Hepatocyte (in vitro differentiated cells): ENCODE data around the gene DBP. TPM values are rescaled to one million over a fixed set of nuclear protein-coding genes. Genes with fewer than 3 reads are reported as not detected.
"Not testable (repeated sequence)": the region's sequence is repeated elsewhere in the genome, so short reads cannot be mapped to it uniquely, and the experiment has no call there.

ENCODE experiments used
- DNase-seq: peaks from one replicate; pipeline ENCODE4 v3.0.0-alpha.2; 2016; ENCODE audit warnings: low spot score
- H2AFZ ChIP-seq: fragments of 200-600 bp; sonication (generic); 2 replicates; pipeline ENCODE4 v1.6.0; 2016; ENCODE audit warnings: antibody characterized with exemption, mild to moderate bottlenecking
- H3K27ac ChIP-seq: fragments of 200-600 bp; sonication (generic); 2 replicates; pipeline ENCODE4 v1.5.1; 2016; ENCODE audit warnings: mild to moderate bottlenecking
- H3K27me3 ChIP-seq: fragments of 200-600 bp; sonication (generic); 2 replicates; pipeline ENCODE4 v1.6.1; 2016
- H3K36me3 ChIP-seq: fragments of 200-600 bp; sonication (generic); replicated peaks from 2 replicates; pipeline ENCODE4 v1.5.1; 2016; ENCODE audit warnings: low read depth; ENCODE audit not compliant: insufficient read depth
- H3K4me1 ChIP-seq: fragments of 200-600 bp; sonication (generic); 2 replicates; pipeline ENCODE4 v1.5.1; 2016; ENCODE audit warnings: mild to moderate bottlenecking, moderate library complexity; ENCODE audit not compliant: insufficient read depth
- H3K4me2 ChIP-seq: fragments of 200-600 bp; sonication (generic); 2 replicates; pipeline ENCODE4 v1.6.0; 2016
- H3K4me3 ChIP-seq: fragments of 200-600 bp; sonication (generic); 2 replicates; pipeline ENCODE4 v1.5.1; 2016; ENCODE audit warnings: mild to moderate bottlenecking
- H3K79me2 ChIP-seq: fragments of 200-600 bp; sonication (generic); 2 replicates; pipeline ENCODE4 v1.6.0; 2017; ENCODE audit warnings: mild to moderate bottlenecking
- H3K9me2 ChIP-seq: fragments of 200-600 bp; sonication (generic); replicated peaks from 2 replicates; pipeline ENCODE4 v1.6.0; 2017; ENCODE audit warnings: mild to moderate bottlenecking; ENCODE audit not compliant: insufficient read depth
- H3K9me3 ChIP-seq: fragments of 200-600 bp; sonication (generic); 2 replicates; pipeline ENCODE4 v1.5.1; 2016; ENCODE audit warnings: low read depth, mild to moderate bottlenecking
- H4K20me1 ChIP-seq: fragments of 200-600 bp; sonication (generic); 2 replicates; pipeline ENCODE4 v1.6.0; 2016; ENCODE audit warnings: mild to moderate bottlenecking; ENCODE audit not compliant: insufficient read depth, poor library complexity, severe bottlenecking
- EZH2 ChIP-seq: fragments of 200-600 bp; sonication (generic); IDR thresholded peaks from 2 replicates; pipeline ENCODE4 v1.6.1; 2016; ENCODE audit warnings: antibody characterized with exemption, mild to moderate bottlenecking, borderline replicate concordance
- EZH2phosphoT487 ChIP-seq: fragments of 200-600 bp; sonication (generic); IDR thresholded peaks from one replicate; pipeline ENCODE4 v1.6.1; 2018; ENCODE audit warnings: antibody characterized with exemption, mild to moderate bottlenecking, low read depth, moderate library complexity; ENCODE audit not compliant: unreplicated experiment, severe bottlenecking
- WGBS: methylation state at CpG from one replicate; pipeline ENCODE4 v1.1.6; 2016; ENCODE audit warnings: low lambda C conversion rate; ENCODE audit errors: missing lambda C conversion rate; 5-methylcytosine and 5-hydroxymethylcytosine counted together
- polyA plus RNA-seq: library from polyadenylated mRNA; unstranded; fragments of >200 nt; fragmentation: Nextera tagmentation; extraction: Ambion mirVana; gene quantifications from 2 replicates; pipeline ENCODE4 v1.2.1, GENCODE V29; 2016
- total RNA-seq: library from RNA; depleted of rRNA; stranded (reverse); fragments of >200 nt; gene quantifications from 2 replicates; pipeline ENCODE4 v1.2.3, GENCODE V29; 2014
- TF ChIP-seq, protein P1 (sequence below): fragments of 200-600 bp; sonication (generic); IDR thresholded peaks from 2 replicates; pipeline ENCODE4 v1.5.1; 2016; ENCODE audit warnings: antibody characterized with exemption, mild to moderate bottlenecking; ENCODE audit not compliant: poor library complexity

The DBP gene
- total and polyA plus RNA-seq, 2 experiments from 2014 or later = 5.4 to 11.8 TPM

- H3K36me3 ChIP-seq = no peaks in the 10 kb centered on the region
- TF ChIP-seq EZH2 (no peak), EZH2phosphoT487 (no peak)
- TF ChIP-seq, protein P1, sequence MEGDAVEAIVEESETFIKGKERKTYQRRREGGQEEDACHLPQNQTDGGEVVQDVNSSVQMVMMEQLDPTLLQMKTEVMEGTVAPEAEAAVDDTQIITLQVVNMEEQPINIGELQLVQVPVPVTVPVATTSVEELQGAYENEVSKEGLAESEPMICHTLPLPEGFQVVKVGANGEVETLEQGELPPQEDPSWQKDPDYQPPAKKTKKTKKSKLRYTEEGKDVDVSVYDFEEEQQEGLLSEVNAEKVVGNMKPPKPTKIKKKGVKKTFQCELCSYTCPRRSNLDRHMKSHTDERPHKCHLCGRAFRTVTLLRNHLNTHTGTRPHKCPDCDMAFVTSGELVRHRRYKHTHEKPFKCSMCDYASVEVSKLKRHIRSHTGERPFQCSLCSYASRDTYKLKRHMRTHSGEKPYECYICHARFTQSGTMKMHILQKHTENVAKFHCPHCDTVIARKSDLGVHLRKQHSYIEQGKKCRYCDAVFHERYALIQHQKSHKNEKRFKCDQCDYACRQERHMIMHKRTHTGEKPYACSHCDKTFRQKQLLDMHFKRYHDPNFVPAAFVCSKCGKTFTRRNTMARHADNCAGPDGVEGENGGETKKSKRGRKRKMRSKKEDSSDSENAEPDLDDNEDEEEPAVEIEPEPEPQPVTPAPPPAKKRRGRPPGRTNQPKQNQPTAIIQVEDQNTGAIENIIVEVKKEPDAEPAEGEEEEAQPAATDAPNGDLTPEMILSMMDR = no peak
- WGBS = 81% methylated on average over 21 of the region's 22 CpGs
- no peaks in the 10 kb centered on the region for H3K27me3 ChIP-seq
- no peaks in the 10 kb centered on the region for H3K9me2 ChIP-seq
- no peaks in the 10 kb centered on the region for H3K9me3 ChIP-seq
- no peak overlapping the region for H3K4me3 ChIP-seq
- peaks cover 37% of the 10 kb centered on the region for H3K4me1 ChIP-seq
- peaks cover 5% of the 10 kb centered on the region for H3K79me2 ChIP-seq
- DNase-seq = peak; percentile 54
- peak overlapping the region; percentile 64 for H3K4me2 ChIP-seq
- H2AFZ ChIP-seq = no peak overlapping the region
- H4K20me1 ChIP-seq = no peaks in the 10 kb centered on the region
- H3K27ac ChIP-seq = peak overlapping the region; percentile 44
These were observed 3.8 kb downstream of the DBP start for GRCh38 chr19:48633148-48634035.

DNA sequence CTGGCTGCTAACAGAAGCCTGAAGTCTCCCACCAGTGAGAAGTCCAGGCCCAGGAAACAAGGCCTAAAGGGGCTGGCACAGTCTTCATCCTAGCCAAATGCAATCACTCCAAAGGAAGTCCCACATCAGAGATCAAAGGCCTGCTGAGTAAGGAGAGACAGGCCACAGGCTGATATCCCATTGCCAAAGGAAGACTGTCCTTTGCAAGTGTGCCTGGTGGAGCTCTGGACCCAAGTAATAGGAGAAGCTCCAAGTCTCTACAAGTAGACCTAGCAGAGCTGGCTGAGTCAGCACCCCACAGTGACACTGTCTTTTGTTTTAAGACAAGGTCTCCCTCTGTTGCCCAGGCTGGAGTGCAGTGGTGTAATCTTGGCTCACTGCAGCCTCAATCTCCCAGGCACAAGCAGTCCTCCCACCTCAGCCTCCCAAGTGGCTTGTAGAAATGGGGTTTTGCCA lies 4.5 kb downstream of the DBP start:
- H3K4me1 ChIP-seq = peaks cover 38% of the 10 kb centered on the region

GRCh38 chr19:48632286-48632685 lies 4.9 kb downstream of the DBP start:
- 94% methylated on average over 11 of the region's 11 CpGs for WGBS
- not testable (repeated sequence) for H3K36me3 ChIP-seq, H2AFZ ChIP-seq, H3K9me2 ChIP-seq, H3K9me3 ChIP-seq, H3K27me3 ChIP-seq, H3K27ac ChIP-seq, H4K20me1 ChIP-seq, H3K79me2 ChIP-seq, DNase-seq, H3K4me3 ChIP-seq, H3K4me2 ChIP-seq
- H3K4me1 ChIP-seq = peaks cover 42% of the 10 kb centered on the region

More for the DNA sequence above, 4.5 kb downstream of the DBP start:
- no peaks in the 10 kb centered on the region for H3K36me3 ChIP-seq
- peaks cover 5% of the 10 kb centered on the region for H3K79me2 ChIP-seq
- TF ChIP-seq EZH2phosphoT487 (no peak), EZH2 (no peak)
- TF ChIP-seq, protein P1 = no peak
- no peak overlapping the region for H3K4me3 ChIP-seq
- no peaks in the 10 kb centered on the region for H3K27me3 ChIP-seq
- no peaks in the 10 kb centered on the region for H3K9me2 ChIP-seq
- H3K27ac ChIP-seq = peak overlapping the region; percentile 44
- DNase-seq = peak; percentile 16
- no peak overlapping the region for H2AFZ ChIP-seq
- no peaks in the 10 kb centered on the region for H4K20me1 ChIP-seq
- H3K9me3 ChIP-seq = no peaks in the 10 kb centered on the region
- no peak overlapping the region for H3K4me2 ChIP-seq

GRCh38 chr19:48631225-48631624 lies 6.0 kb downstream of the DBP start:
- no peak for TF ChIP-seq EZH2
- TF ChIP-seq, protein P1 = no peak
- H3K36me3 ChIP-seq = no peaks in the 10 kb centered on the region
- DNase-seq = no peak
- peak overlapping the region; percentile 80 for H3K27ac ChIP-seq
- no peaks in the 10 kb centered on the region for H3K9me3 ChIP-seq
- H3K27me3 ChIP-seq = no peaks in the 10 kb centered on the region
- peaks cover 7% of the 10 kb centered on the region for H3K79me2 ChIP-seq
- peaks cover 48% of the 10 kb centered on the region for H3K4me1 ChIP-seq
- no peak overlapping the region for H2AFZ ChIP-seq
- no peaks in the 10 kb centered on the region for H3K9me2 ChIP-seq
- no peak overlapping the region for H3K4me3 ChIP-seq
- WGBS = 72% methylated on average over 3 of the region's 3 CpGs
- H4K20me1 ChIP-seq = no peaks in the 10 kb centered on the region
- peak overlapping the region; percentile 66 for H3K4me2 ChIP-seq
